ENCODE measurements around the gene ZNF33B. TPM values are rescaled to one million over a fixed set of nuclear protein-coding genes. Genes with fewer than 3 reads are reported as not detected.
"Not testable (repeated sequence)": the region's sequence is repeated elsewhere in the genome, so short reads cannot be mapped to it uniquely, and the experiment has no call there.

Gene ZNF33B
- total RNA-seq = 19.5 TPM

DNA sequence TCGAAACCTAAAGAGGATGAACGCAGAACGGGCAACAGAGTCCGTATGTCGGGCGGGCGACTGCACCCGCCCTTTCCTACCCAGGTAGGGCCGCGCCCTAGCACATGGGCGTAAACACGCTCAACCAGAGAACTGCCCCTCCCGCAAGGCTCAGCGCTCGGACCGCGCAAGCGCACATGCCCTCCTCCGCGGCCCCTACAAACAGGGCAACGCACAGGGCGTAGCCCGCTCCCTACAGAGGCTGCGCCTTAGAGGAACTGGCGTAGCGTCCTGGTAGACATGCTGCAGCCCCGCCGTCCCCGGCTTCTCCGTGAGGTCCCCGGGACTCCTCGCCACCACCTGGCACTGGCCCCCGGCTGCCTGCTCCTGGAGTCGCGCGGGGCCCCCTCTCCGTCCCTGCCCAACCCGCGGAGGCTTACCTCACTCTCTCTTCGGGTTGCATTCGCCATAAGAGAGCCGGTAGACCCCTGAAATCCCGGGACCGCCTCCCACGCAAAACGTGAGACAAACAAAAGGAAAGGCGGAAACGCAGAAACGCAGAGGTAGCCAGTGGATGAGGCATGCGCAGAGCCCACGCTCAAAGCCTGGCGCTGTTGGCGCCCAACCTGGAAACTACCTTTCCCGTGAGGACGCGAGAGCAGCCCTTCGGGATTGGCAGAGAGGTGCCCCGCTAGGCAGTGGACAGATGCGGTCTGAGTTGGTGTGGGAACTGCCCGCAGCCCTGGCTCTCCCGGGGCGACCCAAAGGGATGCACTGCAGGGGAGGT is at the start of gene ZNF33B:
Gene ZNF33B, minus strand, starts transcription at position 516 of the 766 bp plus-strand sequence. CDS start 1,642 bp downstream, outside the sequence.
- intact Hi-C loops (cut with DNase I) = no loop called here
- peak; percentile 95 for DNase-seq (ENCODE audit: low spot score)
- ATAC-seq = peak; percentile 99

DNA sequence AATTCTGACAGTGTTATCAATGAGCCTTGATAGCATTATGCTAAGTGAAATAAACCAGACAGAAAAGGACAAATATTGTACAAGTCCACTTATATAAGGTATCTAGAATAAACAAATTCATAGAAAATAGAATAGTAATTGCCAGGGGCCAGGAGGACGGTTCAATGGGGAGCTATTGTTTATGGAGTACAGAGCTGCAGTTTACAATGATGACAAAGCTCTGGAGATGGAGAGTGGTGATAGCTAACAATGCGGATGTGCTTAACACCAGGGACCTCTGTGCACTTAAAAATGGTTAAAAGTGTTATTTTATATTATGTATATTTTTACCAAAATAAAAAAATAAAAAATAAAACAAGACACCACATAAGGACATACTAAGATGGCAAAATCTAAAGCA is 46.1 kb upstream of the ZNF33B start:
- no peak for ATAC-seq

DNA sequence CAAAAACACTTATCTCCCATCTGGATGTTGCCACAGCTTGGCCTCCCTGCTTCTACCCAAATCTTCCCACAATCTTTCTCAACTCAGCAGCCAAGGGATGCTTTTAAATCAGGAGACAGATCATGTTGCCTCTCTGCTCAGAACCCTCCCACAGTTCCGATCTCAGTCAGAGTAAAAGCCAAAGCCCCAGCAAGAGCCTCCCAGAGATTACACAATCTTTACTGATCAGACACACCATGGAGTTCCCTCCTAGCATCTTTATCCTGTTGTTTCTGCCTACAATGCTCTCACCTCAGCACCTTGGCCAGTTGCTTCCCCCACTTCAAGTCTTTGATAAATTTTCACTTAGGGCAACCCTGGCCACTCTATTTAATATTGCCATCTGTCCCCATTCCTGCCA is 41.9 kb upstream of the ZNF33B start:
- ATAC-seq (no peak), DNase-seq (ENCODE audit: low spot score) (no peak)
- intact Hi-C loops (cut with DNase I) = no loop called here

More for the DNA sequence above, 46.1 kb upstream of the ZNF33B start:
- no peak for DNase-seq (ENCODE audit: low spot score)
- intact Hi-C loops (cut with DNase I) = no loop called here

DNA sequence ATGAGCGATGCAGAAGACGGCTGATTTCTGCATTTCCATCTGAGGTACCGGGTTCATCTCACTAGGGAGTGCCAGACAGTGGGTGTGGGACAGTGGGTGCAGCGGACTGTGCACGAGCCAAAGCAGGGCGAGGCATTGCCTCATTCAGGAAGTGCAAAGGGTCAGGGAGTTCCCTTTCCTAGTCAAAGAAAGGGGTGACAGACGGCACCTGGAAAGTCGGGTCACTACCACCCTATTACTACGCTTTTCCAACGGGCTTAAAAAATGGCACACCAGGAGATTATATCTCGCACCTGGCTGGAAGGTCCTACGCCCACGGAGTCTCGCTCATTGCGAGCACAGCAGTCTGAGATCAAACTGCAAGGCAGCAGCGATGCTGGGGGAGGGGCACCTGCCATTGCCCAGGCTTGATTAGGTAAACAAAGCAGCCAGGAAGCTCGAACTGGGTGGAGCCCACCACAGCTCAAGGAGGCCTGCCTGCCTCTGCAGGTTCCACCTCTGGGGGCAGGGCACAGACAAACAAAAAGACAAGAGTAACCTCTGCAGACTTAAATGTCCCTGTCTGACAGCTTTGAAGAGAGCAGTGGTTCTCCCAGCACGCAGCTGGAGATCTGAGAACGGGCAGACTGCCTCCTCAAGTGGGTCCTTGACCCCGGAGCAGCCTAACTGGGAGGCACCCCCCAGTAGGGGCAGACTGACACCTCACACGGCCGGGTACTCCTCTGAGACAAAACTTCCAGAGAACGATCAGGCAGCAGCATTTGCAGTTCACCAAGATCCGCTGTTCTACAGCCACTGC is 27.0 kb upstream of the ZNF33B start:
- intact Hi-C loops (cut with DNase I); ATAC-seq; DNase-seq (ENCODE audit: low spot score): not testable (repeated sequence)

DNA sequence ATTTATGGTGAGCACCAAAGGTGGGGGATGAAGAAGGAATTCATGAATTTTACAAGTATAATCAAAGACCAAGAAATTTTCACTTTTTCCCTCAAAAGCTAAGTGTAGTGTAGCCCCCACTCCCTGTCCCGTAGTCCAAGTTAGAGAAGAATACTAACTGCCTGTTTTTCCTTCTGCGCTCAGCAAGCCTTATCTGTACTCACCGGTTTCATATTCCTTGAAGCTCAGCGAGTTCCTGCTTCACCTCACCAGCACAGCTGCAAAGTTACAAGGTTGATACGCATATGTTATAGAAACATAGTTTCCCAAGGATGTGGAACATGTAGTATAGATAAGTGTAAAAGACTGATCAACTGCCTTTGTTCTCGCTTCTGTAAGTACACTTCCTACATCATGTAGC is 16.0 kb upstream of the ZNF33B start:
- intact Hi-C loops (cut with DNase I) = no loop called here
- DNase-seq (ENCODE audit: low spot score) = no peak
- ATAC-seq = no peak

DNA sequence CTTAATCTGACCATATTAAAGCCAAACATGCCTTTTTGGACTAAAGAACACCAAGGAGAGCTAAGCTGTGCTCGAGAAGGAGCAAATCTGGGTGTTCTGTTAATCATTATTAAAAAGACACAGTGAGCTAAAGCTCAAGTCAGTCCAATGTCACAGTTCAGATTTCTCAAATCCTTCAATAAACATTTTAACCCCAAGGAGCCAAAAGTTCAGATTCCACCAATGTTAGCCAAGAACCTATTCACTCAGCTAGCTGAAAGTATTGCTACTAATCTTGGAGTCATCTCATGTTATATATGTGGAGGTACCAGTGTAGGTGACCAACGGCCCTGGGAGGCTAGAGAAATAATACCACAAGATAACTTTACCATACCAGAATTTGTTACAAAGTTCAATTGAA is 14.5 kb upstream of the ZNF33B start:
- ATAC-seq (no peak), DNase-seq (ENCODE audit: low spot score) (no peak)
- intact Hi-C loops (cut with DNase I) = no loop called here

DNA sequence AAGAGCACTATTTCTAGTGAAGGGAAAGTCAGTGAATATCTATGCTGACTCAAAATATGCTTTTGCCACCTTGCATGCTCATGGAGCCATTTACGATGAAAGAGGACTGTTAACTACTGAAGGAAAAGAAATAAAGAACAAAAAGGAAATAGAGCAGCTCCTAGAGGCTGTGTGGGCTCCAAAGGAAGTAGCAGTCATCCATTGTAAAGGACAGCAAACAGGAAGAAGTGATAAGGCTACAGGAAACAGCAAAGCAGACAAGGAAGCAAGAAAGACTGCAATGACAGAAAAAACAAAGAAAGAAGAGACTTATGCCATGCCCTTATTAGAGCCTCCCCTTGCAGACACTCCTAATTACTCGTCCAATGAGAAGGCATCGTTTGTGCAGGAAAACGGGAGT is 12.0 kb upstream of the ZNF33B start:
- ATAC-seq = no peak
- DNase-seq (ENCODE audit: low spot score) = no peak
- intact Hi-C loops (cut with DNase I) = no loop called here

DNA sequence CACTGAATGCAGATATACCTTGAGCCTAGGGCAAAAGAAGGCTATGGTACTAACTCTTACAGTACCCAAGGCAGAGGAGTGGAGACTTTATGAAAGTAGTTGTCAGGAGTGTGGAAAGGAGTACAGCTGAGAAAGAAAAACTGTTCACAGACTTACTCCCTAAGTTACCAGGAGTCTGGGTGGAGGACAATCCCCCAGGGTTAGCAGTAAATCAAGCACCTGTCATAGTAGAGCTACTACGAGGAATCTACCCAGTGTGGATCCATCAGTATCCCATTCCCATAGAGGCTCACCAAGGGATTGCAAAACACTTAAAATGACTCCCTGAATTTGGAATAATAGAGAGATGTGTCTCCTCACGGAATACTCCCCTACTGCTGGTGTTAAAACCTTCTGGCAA is 10.1 kb upstream of the ZNF33B start:
- no peak for ATAC-seq
- DNase-seq (ENCODE audit: low spot score) = no peak
- intact Hi-C loops (cut with DNase I) = no loop called here

DNA sequence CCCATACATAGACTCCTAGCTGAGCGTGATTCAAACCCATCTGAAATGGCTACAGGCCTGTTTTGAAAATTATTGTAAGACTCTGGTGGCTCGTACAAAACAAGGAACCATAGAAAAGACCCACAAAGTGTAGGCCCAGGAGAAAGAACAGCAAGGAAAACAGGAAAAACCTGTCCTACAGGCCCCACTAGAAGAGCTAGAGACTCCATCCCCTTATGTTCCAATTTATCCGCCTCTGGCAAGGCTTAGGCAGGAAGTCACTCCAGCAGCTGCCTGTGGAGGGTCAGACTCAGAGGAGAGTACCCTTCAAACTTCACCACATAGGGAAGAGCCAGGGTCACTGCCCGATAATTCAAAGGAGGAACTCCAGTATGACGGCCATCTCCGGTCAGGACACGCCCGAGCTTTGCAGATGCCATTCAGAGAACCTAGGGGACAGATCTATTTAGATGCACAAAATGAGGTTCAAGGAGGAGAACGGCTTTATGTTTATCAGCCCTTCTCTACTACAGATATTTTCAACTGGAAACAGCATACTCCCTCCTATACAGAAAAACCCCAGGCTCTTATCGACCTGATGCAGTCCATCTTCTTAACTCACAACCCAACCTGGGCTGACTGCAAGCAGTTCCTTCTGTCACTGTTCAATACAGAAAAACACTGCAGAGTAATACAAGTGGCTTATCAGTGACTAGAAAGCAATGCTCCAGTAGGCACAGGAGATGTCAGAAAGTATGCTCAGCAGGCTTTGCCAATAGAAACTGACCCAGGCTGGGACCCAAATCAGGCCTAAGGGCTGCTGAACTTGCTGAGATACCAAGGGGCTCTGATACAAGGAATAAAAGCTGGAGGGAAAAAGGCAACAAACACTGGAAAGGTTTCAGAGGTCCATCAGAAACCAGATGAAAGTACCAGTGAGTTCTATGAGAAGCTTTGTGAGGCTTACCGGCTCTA is 8.6 kb upstream of the ZNF33B start:
- intact Hi-C loops (cut with DNase I) = no loop called here
- ATAC-seq (no peak), DNase-seq (ENCODE audit: low spot score) (no peak)

DNA sequence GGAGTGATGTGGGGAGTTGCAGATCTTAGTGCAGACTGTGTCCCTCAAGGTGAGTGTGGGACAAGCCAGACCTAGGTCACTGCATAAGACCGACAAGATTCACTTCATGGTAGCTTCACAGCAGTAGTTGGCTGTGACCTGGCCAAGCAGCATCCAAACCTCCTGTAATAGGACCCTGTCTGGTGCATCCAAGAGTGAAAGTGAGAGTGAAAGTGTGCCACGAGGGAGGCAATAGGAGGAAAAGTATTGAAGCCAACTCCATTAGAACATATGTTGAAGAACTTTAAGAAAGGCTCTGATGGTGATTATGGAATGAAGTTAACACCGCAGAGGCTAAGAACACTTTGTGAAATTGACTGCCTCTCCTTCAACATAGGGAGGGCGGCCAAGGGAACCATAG is 7.8 kb upstream of the ZNF33B start:
- ATAC-seq = no peak
- intact Hi-C loops (cut with DNase I) = no loop called here
- no peak for DNase-seq (ENCODE audit: low spot score)

DNA sequence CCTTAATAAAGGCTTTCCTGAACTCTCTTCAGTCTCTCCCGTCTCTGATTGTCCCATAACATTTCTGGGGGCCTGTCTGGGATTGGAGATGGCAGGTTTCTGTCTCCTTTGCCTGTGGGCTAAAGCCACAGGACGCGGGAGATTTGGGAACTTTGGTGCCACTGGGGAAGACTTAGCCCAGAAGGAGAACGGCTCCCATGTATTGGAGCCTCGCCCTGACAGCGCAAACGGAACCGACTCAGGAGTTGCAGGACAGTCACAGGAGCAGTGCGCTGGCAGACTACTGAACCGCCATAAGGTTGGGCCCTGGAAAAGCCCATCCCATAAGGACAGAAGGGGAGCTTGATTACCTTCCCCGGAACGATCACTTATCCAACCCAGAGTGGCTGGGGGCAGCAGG is 7.1 kb upstream of the ZNF33B start:
- no peak for ATAC-seq
- intact Hi-C loops (cut with DNase I) = no loop called here
- no peak for DNase-seq (ENCODE audit: low spot score)

DNA sequence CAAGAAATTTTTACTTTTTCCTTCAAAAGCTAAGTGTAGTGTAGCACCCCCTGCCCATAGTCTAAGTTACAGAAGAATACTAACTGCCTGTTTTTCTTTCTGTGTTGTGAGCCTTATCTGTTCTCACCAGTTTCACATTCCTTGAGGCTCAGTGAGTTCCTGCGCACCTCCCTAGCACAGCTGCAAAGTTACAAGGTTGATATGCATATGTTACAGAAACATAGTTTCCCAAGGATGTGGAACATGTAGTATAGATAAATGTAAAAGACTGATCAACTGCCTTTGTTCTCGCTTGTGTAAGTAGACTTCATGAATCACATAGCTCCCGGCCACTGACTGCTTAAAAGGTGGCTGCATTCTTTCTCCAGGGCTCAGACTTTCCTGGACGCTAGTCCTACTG is 6.7 kb upstream of the ZNF33B start:
- intact Hi-C loops (cut with DNase I) = no loop called here
- DNase-seq (ENCODE audit: low spot score) = no peak
- ATAC-seq = no peak

DNA sequence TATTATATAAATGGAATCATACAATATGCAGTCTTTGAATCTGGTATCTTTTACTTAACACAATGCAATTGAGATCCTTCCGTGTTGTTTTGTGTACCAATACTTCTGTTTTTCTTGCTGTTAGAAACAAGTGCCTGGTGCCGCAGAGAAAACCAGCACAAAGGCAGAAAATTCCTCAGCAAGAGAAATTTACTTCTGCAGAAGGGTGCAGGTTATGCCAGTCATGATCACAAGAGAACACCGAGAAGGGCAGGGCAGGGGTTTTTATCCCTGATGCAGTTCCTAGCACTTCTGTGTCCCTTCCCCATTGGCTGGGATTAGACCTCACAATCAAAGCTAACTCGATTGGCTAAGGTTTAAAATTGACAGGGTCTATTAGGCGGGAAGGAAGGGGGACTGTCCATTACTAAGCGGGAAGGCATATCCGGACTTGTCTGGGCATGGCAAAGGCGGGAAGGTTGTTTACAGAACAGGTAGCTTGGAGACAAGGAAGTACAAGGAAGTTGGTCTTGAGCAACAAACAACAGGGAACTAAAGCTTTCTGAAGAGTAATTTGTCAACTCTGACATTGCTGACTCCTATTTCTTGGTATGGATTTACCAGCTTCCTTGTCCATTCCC is 2.4 kb upstream of the ZNF33B start:
- intact Hi-C loops (cut with DNase I) = no loop called here

DNA sequence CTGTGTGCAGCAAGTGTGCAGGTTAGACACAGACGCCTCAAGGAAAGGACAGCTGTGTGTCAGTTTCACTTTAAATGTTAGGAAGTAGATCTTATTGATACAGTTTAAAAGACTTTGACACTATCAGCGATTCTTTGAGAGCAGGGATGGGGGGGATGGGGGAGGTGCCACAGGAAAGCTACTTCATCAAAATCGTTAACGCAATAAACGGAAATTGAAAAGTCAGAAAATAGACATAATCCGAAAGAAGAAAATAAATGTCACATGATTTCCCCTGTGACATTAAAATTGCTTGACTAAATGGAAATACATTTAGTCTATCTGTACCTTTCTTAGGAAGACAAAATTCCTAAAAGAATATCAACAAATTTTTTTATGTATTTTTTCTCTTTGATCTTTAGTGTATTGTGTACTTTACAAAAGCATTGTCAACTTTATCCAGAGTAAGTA is 476 bp upstream of the ZNF33B start:
- no peak for DNase-seq (ENCODE audit: low spot score)

More for the DNA sequence above, 2.4 kb upstream of the ZNF33B start:
- ATAC-seq (no peak), DNase-seq (ENCODE audit: low spot score) (no peak)

DNA sequence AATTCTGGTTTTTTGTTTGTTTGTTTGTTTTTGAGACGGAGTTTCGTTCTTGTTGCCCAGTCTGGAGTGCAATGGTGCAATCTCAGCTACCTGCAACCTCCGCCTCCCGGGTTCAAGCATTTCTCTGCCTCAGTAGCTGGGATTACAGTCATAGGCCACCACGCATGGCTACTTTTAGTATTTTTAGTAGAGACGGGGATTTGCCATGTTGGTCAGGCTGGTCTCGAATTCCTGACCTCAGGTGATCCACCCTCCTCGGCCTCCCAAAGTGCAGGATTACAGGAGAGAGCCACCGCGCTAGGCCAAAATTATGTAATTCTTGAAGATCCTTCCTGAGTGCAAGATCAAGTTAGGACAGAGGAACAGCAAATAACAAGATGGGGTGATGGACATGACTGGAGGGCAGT is 719 bp downstream of the ZNF33B start:
- DNase-seq (ENCODE audit: low spot score) (no peak), ATAC-seq (no peak)
- intact Hi-C loops (cut with DNase I) = no loop called here

More for the DNA sequence above, 476 bp upstream of the ZNF33B start:
- ATAC-seq = no peak
- intact Hi-C loops (cut with DNase I) = no loop called here

DNA sequence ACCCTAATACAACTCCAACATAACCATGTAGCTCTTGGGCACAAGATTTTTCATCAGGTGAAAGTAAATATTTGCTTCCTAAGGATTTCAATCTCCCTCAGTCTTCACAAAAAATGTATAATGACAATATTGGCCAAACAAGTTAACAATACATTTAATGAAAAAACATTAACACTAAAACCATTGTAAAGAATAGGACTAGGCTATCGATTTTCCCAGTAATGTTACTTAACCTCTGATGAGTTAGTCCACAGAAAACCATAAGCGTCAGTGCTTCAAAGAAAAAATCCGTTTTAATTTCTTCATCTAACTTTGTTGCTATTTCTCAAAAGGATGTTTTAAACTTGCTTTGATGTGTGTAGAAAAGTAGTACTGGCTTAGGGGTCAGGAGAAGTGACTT is 1.2 kb downstream of the ZNF33B start:
- ATAC-seq (no peak), DNase-seq (ENCODE audit: low spot score) (no peak)
- intact Hi-C loops (cut with DNase I) = no loop called here

DNA sequence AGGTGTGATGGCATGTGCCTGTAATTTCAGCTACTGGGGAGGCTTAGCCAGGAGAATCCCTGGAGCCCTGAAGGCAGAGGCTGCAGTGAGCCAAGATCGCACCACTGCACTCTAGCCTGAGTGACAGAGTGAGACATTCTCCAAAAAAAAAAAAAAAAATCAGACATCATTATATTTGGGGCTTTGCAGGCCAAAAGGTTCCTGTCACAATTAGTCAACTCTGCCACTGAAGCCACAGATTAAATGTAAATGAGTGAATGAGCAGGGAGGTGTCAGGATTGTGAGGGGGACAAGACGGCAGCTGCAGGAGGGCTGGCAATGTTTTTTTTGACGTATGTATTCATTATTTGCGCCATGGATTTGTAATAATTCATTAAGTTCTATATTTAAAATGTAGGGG is 3.3 kb downstream of the ZNF33B start:
- no peak for ATAC-seq
- no peak for DNase-seq (ENCODE audit: low spot score)
- intact Hi-C loops (cut with DNase I) = no loop called here

DNA sequence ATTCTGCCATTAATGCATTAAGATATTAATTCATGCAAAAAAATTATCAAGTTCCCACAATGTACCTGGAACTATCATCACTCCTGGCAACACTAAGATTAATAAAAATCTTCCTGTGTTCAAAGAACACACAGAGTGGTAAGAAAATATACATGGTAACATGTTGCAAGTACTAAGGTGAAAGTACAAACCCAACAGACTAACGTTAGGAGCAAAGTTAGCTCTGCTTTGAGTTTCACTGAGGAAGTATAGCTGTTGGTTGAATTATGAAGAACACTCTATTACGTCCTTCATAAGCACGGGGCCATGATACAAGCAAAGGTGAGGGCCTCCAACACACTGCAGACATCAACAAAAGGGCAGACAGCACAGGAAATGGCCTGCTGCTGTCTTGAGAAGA is 5.8 kb downstream of the ZNF33B start:
- ATAC-seq (no peak), DNase-seq (ENCODE audit: low spot score) (no peak)
- intact Hi-C loops (cut with DNase I) = no loop called here
